Measurements from ENCODE around the gene RO60.

DNA sequence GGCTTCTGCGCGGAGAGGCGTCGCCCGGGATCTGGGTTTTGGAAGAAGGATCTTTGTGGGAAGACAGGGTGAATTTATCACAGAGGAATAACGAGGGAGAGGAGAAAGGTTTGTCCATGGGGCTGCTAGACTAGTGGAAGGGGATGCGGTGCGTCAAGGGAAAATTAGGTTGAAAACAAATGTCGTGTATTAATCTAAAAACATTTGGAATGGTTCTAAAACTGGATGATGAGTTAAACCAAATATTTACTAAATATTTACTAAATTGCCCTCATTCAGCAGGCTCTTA lies 647 bp downstream of the RO60 start:
- TF ChIP-seq POLR2A (IDR thresholded peaks at IDR 0.05; ENCODE audit: low read depth, low read length), result no peak; the same call in 1 of the 2 replicates
- TF ChIP-seq, protein P1, sequence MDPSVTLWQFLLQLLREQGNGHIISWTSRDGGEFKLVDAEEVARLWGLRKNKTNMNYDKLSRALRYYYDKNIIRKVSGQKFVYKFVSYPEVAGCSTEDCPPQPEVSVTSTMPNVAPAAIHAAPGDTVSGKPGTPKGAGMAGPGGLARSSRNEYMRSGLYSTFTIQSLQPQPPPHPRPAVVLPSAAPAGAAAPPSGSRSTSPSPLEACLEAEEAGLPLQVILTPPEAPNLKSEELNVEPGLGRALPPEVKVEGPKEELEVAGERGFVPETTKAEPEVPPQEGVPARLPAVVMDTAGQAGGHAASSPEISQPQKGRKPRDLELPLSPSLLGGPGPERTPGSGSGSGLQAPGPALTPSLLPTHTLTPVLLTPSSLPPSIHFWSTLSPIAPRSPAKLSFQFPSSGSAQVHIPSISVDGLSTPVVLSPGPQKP (IDR thresholded peaks at IDR 0.05; ENCODE audit: borderline replicate concordance, low read depth, low read length), result no peak
- TF ChIP-seq RAD21 (IDR thresholded peaks at IDR 0.05; ENCODE audit: low read length), result no peak
- no peak for TF ChIP-seq MAZ (IDR thresholded peaks at IDR 0.05; ENCODE audit: borderline replicate concordance, low read depth, low read length)
- no peak for TF ChIP-seq FOS (IDR thresholded peaks at IDR 0.05; ENCODE audit: low read depth, low read length)
- TF ChIP-seq, protein P2, sequence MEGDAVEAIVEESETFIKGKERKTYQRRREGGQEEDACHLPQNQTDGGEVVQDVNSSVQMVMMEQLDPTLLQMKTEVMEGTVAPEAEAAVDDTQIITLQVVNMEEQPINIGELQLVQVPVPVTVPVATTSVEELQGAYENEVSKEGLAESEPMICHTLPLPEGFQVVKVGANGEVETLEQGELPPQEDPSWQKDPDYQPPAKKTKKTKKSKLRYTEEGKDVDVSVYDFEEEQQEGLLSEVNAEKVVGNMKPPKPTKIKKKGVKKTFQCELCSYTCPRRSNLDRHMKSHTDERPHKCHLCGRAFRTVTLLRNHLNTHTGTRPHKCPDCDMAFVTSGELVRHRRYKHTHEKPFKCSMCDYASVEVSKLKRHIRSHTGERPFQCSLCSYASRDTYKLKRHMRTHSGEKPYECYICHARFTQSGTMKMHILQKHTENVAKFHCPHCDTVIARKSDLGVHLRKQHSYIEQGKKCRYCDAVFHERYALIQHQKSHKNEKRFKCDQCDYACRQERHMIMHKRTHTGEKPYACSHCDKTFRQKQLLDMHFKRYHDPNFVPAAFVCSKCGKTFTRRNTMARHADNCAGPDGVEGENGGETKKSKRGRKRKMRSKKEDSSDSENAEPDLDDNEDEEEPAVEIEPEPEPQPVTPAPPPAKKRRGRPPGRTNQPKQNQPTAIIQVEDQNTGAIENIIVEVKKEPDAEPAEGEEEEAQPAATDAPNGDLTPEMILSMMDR (conservative IDR thresholded peaks at IDR 0.05; ENCODE audit: low read depth, low read length), result no peak
- no peak for TF ChIP-seq RCOR1 (IDR thresholded peaks at IDR 0.05; ENCODE audit: insufficient replicate concordance, low read length)
